NCI-H1048 (cell line): ENCODE results near the gene RUVBL2.
"Not testable (repeated sequence)": the region's sequence is repeated elsewhere in the genome, so short reads cannot be mapped to it uniquely, and the experiment has no call there.

ENCODE experiments used
- DNase-seq: peaks from one replicate; lab custom pipeline; 2025; lab: John Stamatoyannopoulos, UW

Gene RUVBL2

GRCh38 chr19:49018388-49019241 lies 24.9 kb downstream of the RUVBL2 start:
- DNase-seq: not testable (repeated sequence)

DNA sequence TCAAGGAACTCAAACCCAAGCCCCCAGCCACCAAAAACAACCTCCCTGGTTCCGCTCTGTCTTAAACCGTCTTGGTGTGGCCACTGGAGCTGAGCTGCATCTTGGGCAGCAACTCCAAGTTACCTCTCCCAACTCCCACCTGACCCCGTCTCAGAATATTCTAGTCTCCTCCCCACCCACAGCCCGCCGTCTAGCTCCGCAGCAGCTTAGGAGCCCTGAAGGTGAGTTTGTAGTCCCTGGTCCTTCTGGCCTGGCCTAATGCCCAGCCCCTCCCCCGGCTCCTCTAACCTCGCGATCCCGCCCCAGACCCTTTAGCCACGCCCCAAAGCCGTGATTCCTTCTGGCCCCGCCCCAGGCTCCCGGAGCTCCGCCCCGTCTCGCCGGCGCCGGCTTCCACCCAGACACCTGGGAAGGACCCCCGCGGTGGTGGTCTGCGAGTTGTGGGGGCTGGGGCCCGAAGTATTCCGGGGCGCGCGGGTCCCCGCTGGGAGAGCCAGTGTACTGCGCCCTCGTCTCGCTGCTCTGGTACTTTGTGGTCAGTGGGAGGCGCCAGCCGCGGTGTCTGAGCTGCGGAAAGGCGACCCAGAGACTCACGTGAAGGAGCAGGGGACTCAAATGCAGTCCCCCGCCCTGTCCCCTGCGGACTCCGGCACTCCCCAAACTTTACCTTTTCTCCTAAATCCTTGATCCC lies 25.7 kb downstream of the RUVBL2 start:
- DNase-seq: no peak

GRCh38 chr19:49020342-49020741 lies 26.7 kb downstream of the RUVBL2 start:
- no peak for DNase-seq

- no peak for DNase-seq
Measured at GRCh38 chr19:49020931-49021895, 27.5 kb downstream of the RUVBL2 start.

GRCh38 chr19:49022116-49022515 lies 28.4 kb downstream of the RUVBL2 start:
- DNase-seq: no peak

- not testable (repeated sequence) for DNase-seq
Measured at GRCh38 chr19:49024233-49024632, 30.5 kb downstream of the RUVBL2 start, which contains the start of gene CGB3. Gene CGB3 (minus strand): TSS chr19:49024333. CDS start chr19:49023971, 362 bp downstream.

- not testable (repeated sequence) for DNase-seq
Measured at GRCh38 chr19:49025088-49025487, 31.4 kb downstream of the RUVBL2 start.

GRCh38 chr19:49025599-49025998 lies 31.9 kb downstream of the RUVBL2 start:
- not testable (repeated sequence) for DNase-seq

GRCh38 chr19:49028686-49029085 lies 35.0 kb downstream of the RUVBL2 start:
- not testable (repeated sequence) for DNase-seq

DNA sequence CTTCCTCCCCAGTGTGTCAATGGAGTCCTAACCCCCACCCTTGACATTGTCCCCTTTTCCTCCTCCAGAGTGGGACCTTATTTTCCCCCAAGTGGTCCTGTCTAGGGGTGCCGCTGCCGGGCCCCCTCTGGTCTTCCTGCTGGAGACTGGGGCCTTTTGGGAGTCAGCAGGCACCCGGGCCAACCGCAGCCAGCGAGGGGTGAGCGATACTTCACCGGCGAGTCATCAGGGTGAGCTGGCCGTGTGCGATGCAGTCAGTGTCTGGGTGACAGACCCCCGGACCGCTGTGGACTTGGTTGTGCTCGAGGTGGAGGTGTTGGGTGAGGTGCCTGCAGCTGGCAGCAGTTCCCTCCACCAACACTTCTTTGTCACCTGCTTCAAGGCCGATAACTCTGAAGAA lies 36.1 kb downstream of the RUVBL2 start:
- DNase-seq: not testable (repeated sequence)

GRCh38 chr19:49030323-49030722 lies 36.6 kb downstream of the RUVBL2 start:
- DNase-seq: not testable (repeated sequence)

- DNase-seq: not testable (repeated sequence)
Measured at GRCh38 chr19:49031642-49032301, 38.1 kb downstream of the RUVBL2 start, which contains the start of gene CGB2. Gene CGB2 (plus strand): TSS chr19:49031890. CDS start chr19:49032096, 206 bp downstream.

GRCh38 chr19:49036815-49037214 lies 43.1 kb downstream of the RUVBL2 start, which contains the start of gene CGB1:
Gene CGB1 (minus strand): TSS chr19:49036895. CDS start chr19:49036711, 184 bp downstream.
- not testable (repeated sequence) for DNase-seq

DNA sequence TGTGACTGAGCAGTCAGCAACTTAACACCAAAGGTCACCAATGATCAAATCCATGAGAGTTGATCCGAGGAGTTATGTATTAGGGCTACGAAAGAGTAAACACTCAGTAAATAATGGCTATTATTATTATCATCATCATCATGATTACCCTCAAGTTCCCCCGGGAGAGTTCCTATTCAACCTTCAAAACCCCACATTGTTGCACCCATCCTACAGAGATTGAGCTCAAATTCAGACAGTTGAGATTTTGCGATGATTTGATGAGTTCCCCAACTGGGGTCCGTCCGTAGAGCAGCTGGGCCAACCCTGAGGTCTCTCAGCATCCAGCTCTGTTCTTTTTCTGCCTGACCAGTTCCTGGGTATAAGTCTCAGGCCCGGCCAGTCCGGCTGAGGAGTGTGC lies 44.4 kb downstream of the RUVBL2 start:
- not testable (repeated sequence) for DNase-seq

- DNase-seq: not testable (repeated sequence)
Measured at GRCh38 chr19:49038557-49039276, 45.0 kb downstream of the RUVBL2 start.

GRCh38 chr19:49039736-49040135 lies 46.0 kb downstream of the RUVBL2 start:
- not testable (repeated sequence) for DNase-seq

DNA sequence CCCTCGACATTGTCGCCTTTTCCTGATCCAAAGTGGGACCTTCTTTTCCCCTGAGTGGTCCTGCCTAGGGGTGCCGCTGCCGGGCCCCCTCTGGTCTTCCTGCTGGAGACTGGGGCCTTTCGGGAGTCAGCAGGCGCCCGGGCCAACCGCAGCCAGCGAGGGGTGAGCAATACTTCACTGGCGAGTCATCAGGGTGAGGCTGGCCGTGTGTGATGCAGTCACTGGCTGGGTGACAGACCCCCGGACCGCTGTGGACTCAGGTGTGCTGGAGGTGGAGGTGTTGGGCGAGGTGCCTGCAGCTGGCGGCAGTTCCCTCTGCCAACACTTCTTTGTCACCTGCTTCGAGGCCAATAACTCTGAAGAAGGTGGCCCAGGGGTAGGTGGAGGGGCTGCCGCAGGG lies 48.5 kb downstream of the RUVBL2 start:
- DNase-seq: no peak

DNA sequence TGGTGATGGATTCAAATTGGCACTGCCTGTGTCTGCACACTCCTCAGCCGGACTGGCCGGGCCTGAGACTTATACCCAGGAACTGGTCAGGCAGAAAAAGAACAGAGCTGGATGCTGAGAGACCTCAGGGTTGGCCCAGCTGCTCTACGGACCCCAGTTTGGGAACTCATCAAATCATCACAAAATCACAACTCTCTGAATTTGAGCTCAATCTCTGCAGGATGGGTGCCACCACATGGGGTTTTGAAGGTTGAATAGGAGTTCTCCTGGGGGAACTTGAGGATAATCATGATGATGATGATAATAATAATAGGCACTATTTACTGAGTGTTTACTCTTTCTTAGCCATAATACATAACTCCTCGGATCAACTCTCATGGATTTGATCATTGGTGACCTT lies 49.0 kb downstream of the RUVBL2 start:
- DNase-seq: not testable (repeated sequence)

- not testable (repeated sequence) for DNase-seq
Measured at GRCh38 chr19:49043548-49043947, 49.9 kb downstream of the RUVBL2 start, which contains the start of gene CGB5. Gene CGB5 (plus strand): TSS chr19:49043848. CDS start chr19:49044210, 362 bp downstream.

GRCh38 chr19:49049011-49049410 lies 55.3 kb downstream of the RUVBL2 start, which contains the start of gene CGB8:
Gene CGB8 (minus strand): TSS chr19:49049111. CDS start chr19:49048739, 372 bp downstream.
- DNase-seq: not testable (repeated sequence)
